MM.1S (cell line): Measurements from ENCODE around the gene RUSF1.

Experiments used
- EZH2phosphoT487 ChIP-seq: fragments of 300-600 bp; sonication (generic); IDR thresholded peaks from 2 replicates; pipeline ENCODE4 v1.6.1; 2018; ENCODE audit warnings: antibody characterized with exemption, low read length
- TF ChIP-seq, protein P1 (sequence below): fragments of 300-600 bp; sonication (generic); IDR thresholded peaks from 2 replicates; pipeline ENCODE4 v1.5.1; 2016; ENCODE audit warnings: antibody characterized with exemption, low read length, mixed read lengths

DNA sequence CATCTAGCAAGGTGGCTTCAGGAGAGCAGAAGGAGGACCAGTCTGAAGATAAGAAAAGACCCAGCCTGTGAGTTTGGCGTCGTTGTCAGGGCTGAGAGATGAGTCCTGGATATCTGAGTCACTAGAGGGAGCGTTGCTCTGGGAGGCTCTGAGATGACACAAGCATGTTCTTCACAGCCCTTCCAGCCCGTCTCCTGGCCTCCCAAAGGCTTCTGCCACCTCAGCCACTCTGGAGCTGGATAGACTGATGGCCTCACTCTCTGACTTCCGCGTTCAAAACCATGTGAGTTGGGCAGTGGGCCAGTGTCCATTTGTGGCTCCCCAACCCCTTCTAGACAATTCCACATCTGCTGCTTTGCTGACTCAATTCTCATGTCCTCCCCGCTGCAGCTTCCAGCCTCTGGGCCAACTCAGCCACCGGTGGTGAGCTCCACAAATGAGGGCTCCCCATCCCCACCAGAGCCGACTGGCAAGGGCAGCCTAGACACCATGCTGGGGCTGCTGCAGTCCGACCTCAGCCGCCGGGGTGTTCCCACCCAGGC is 33.9 kb downstream of the RUSF1 start:
- TF ChIP-seq, protein P1, sequence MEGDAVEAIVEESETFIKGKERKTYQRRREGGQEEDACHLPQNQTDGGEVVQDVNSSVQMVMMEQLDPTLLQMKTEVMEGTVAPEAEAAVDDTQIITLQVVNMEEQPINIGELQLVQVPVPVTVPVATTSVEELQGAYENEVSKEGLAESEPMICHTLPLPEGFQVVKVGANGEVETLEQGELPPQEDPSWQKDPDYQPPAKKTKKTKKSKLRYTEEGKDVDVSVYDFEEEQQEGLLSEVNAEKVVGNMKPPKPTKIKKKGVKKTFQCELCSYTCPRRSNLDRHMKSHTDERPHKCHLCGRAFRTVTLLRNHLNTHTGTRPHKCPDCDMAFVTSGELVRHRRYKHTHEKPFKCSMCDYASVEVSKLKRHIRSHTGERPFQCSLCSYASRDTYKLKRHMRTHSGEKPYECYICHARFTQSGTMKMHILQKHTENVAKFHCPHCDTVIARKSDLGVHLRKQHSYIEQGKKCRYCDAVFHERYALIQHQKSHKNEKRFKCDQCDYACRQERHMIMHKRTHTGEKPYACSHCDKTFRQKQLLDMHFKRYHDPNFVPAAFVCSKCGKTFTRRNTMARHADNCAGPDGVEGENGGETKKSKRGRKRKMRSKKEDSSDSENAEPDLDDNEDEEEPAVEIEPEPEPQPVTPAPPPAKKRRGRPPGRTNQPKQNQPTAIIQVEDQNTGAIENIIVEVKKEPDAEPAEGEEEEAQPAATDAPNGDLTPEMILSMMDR: no peak
- TF ChIP-seq EZH2phosphoT487: no peak
